ENCODE results near the gene POLE2.
"Not testable (repeated sequence)": the region's sequence is repeated elsewhere in the genome, so short reads cannot be mapped to it uniquely, and the experiment has no call there.

Gene POLE2

DNA sequence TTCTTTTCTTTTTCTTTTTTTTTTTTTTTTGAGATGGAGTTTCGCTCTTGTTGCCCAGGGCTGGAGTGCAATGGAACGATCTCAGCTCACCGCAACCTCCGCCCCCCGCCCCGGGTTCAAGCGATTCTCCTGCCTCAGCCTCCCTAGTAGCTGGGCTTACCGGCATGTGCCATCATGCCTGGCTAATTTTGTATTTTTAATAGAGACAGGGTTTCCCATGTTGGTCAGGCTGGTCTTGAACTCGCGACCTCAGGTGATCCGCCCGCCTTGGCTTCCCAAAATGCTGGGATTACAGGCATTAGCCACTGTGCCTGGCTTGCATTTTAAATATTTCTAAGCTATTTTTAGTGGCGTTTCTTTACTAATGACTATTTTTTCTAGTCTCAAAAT is 5.7 kb upstream of the POLE2 start:
- H3K4me3 ChIP-seq (ENCODE audit: low read length) = peak overlapping the region; percentile 91
- H3K9me3 ChIP-seq (ENCODE audit: control insufficient read depth, low read length); DNase-seq (ENCODE audit: low read depth); H3K27me3 ChIP-seq (replicated peaks; ENCODE audit: control insufficient read depth, insufficient read depth, low read length); H3K4me1 ChIP-seq (ENCODE audit: control insufficient read depth, insufficient read depth, low read length); H3K36me3 ChIP-seq (ENCODE audit: control insufficient read depth, insufficient read depth, low read length, severe bottlenecking): not testable (repeated sequence)
- peak overlapping the region; percentile 96 for H3K9ac ChIP-seq (ENCODE audit: low read length)

DNA sequence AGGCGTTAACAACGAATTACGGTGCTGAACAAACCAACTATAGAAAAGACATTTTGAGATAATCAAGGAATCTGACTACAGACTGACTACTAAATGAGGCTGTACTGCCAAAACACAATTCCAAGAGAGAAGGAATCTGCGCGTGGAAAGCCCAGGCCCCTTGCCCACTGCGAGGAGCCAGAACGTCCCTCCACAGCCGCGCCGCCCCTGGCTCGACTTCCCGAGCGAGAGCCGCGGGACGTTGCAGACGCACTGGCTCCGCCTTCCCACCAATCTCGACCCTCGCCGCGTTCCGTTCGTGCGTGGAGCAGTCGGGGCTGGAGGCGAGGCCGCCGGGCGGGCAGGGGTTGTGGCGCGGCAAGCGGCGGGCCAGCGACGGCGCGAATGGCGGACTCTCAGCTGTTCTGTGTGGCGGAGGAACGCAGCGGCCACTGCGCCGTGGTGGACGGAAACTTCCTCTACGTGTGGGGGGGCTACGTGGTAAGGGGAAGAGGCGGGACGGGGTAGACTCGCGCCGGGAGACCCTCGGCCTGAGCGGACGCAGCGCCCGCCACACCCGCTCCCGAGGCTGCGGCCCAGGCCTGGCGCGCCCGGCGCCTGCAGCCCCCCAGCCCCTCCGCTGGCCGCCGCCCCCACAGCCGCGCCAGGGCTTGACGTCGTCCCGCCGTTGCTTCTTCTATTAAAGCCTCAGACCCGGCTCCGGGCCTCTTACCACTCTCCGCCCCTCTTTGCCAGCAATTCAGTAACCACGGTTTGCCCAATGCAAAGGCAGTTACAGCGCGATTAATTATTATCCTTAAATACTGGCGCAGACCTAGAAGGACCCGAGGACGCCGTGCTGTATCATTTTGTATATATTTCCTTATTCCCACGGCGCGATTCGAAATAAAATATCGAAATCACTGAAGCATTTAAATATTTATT is 5.1 kb upstream of the POLE2 start, which contains the start of gene KLHDC1:
Gene KLHDC1, plus strand, starts transcription at position 310 of the 924 bp plus-strand sequence. Its CDS starts 75 bp downstream, at position 385.
- Histone ChIP-seq H3K9me3 (ENCODE audit: control insufficient read depth, low read length) (no peaks in the 10 kb centered on the region), H3K27me3 (replicated peaks; ENCODE audit: control insufficient read depth, insufficient read depth, low read length) (no peaks in the 10 kb centered on the region), H3K9ac (ENCODE audit: low read length) (peak within 1 kb of the TSS; percentile 96), H3K4me1 (ENCODE audit: control insufficient read depth, insufficient read depth, low read length) (peaks cover 12% of the 10 kb centered on the region), H3K4me3 (ENCODE audit: low read length) (peak within 1 kb of the TSS; percentile 91), H3K36me3 (ENCODE audit: control insufficient read depth, insufficient read depth, low read length, severe bottlenecking) (peaks cover 2% of the 10 kb centered on the region)
- DNase-seq (ENCODE audit: low read depth) = peak; percentile 97

DNA sequence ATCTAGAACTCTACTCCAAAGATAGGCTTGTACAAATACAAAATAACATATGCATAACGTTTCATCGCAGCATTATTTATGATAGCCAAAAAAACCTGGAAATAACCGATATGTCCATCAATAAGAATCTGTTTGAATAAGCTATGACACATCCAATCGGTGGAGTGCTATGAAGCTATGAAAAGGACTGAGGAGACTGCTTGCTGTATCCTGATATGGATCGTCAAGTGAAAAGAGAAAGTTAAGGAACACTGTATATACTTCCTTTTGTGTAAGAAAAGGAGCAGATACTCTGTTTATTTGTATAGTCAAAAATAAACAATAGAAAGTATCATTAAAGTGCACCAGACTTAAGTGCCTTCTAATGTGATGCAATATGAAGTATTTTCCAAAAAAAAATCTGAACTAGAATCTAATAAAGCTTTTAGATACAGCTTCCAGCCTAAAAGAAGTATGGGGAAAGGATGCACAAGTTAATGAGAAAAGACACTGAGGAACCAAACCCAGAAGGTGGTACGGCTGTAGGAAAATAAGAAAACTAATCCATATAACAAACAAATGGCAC is 4.3 kb upstream of the POLE2 start:
- Histone ChIP-seq H3K4me1 (ENCODE audit: control insufficient read depth, insufficient read depth, low read length) (peaks cover 12% of the 10 kb centered on the region), H3K9ac (ENCODE audit: low read length) (peak overlapping the region; percentile 96), H3K27me3 (replicated peaks; ENCODE audit: control insufficient read depth, insufficient read depth, low read length) (no peaks in the 10 kb centered on the region)

DNA sequence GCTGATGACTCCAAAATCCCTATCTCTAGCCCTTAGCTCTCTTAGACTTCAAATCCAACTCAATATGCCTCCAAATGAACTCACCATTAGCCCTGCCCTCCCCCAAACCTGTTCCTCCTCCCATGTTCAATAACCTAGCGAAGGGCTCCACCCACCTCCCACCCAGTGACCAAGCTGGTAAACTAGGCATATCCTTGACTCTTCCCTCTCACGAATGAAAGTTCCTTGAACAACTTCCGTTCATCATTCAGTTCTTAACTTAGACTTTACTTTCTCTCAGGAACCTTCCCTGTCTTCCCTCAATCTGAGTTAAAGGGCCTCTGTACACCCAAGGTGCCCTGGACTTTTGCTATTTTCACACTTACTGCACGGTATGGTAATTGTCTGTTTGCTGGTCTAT is 3.0 kb upstream of the POLE2 start:
- peaks cover 12% of the 10 kb centered on the region for H3K4me1 ChIP-seq (ENCODE audit: control insufficient read depth, insufficient read depth, low read length)
- no peak for DNase-seq (ENCODE audit: low read depth)
- no peaks in the 10 kb centered on the region for H3K27me3 ChIP-seq (replicated peaks; ENCODE audit: control insufficient read depth, insufficient read depth, low read length)
- H3K4me3 ChIP-seq (ENCODE audit: low read length) = no peak overlapping the region
- H3K9me3 ChIP-seq (ENCODE audit: control insufficient read depth, low read length) = no peaks in the 10 kb centered on the region
- H3K36me3 ChIP-seq (ENCODE audit: control insufficient read depth, insufficient read depth, low read length, severe bottlenecking) = no peaks in the 10 kb centered on the region
- H3K9ac ChIP-seq (ENCODE audit: low read length) = no peak overlapping the region

More for the DNA sequence above, 4.3 kb upstream of the POLE2 start:
- H3K4me3 ChIP-seq (ENCODE audit: low read length) = peak overlapping the region; percentile 91
- no peaks in the 10 kb centered on the region for H3K9me3 ChIP-seq (ENCODE audit: control insufficient read depth, low read length)
- no peak for DNase-seq (ENCODE audit: low read depth)
- H3K36me3 ChIP-seq (ENCODE audit: control insufficient read depth, insufficient read depth, low read length, severe bottlenecking) = peaks cover 2% of the 10 kb centered on the region

DNA sequence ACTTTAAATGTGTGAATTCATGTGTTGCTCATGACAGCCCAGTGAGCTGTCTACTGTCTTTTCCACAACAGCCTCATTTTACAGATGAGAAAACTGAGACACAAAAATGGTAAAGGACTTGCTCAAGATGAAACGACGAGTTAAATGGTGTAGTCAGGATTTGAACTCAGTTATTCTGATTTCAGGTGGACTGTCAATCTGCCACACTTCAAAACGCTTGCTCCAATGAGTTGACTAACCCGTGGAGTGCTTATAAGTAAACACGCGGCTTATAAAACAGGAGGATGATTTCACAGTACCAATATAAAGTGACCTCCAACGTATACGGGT is 652 bp upstream of the POLE2 start:
- no peaks in the 10 kb centered on the region for H3K9me3 ChIP-seq (ENCODE audit: control insufficient read depth, low read length)
- H3K9ac ChIP-seq (ENCODE audit: low read length) = peak overlapping the region; percentile 89
- no peak for DNase-seq (ENCODE audit: low read depth)
- H3K4me3 ChIP-seq (ENCODE audit: low read length) = peak overlapping the region; percentile 89
- no peaks in the 10 kb centered on the region for H3K36me3 ChIP-seq (ENCODE audit: control insufficient read depth, insufficient read depth, low read length, severe bottlenecking)
- no peaks in the 10 kb centered on the region for H3K27me3 ChIP-seq (replicated peaks; ENCODE audit: control insufficient read depth, insufficient read depth, low read length)
- peaks cover 12% of the 10 kb centered on the region for H3K4me1 ChIP-seq (ENCODE audit: control insufficient read depth, insufficient read depth, low read length)

DNA sequence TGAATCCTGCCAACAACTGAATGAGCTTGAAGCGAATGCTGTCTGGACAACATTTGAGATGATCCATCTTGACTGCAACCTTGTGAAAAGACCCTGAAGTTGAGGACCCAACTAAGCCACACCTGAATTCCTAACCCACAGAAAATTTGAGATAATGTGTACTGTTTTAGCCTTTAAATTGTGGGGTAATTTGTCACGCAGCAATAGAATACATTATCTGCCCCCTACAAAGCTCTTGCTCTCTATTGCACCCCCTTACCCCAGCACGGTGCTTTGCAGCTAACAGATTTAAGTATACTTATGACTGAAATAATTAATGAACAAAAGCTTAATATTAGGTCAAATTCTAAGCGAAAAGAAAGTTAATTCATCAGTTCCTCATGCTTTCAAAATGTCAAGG is 1.6 kb downstream of the POLE2 start:
- Histone ChIP-seq H3K9me3 (ENCODE audit: control insufficient read depth, low read length) (no peaks in the 10 kb centered on the region), H3K4me1 (ENCODE audit: control insufficient read depth, insufficient read depth, low read length) (peaks cover 6% of the 10 kb centered on the region), H3K36me3 (ENCODE audit: control insufficient read depth, insufficient read depth, low read length, severe bottlenecking) (no peaks in the 10 kb centered on the region), H3K27me3 (replicated peaks; ENCODE audit: control insufficient read depth, insufficient read depth, low read length) (no peaks in the 10 kb centered on the region), H3K4me3 (ENCODE audit: low read length) (no peak overlapping the region), H3K9ac (ENCODE audit: low read length) (no peak overlapping the region)
- DNase-seq (ENCODE audit: low read depth) = no peak

DNA sequence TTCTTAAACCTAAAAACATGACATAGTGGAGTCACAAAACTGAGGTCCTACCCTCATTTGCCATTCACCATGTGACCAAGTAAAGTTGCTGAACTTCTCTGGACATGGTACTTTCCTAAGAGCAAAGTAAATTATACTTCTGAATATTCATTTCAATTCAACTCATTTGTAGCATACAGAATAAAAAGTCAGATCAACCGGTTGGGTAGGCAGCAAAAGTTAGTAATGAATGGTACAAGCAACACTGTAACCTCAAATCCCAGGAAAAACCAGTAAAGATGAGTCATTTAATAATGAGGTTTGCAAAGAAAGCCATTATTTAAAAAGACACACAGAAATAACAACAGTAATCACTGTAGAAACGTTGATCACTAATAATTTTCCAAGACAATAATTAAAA is 8.7 kb downstream of the POLE2 start:
- no peaks in the 10 kb centered on the region for H3K27me3 ChIP-seq (replicated peaks; ENCODE audit: control insufficient read depth, insufficient read depth, low read length)
- H3K9me3 ChIP-seq (ENCODE audit: control insufficient read depth, low read length) = no peaks in the 10 kb centered on the region
- no peak overlapping the region for H3K4me3 ChIP-seq (ENCODE audit: low read length)
- H3K4me1 ChIP-seq (ENCODE audit: control insufficient read depth, insufficient read depth, low read length) = no peaks in the 10 kb centered on the region
- H3K36me3 ChIP-seq (ENCODE audit: control insufficient read depth, insufficient read depth, low read length, severe bottlenecking) = no peaks in the 10 kb centered on the region
- no peak overlapping the region for H3K9ac ChIP-seq (ENCODE audit: low read length)
- no peak for DNase-seq (ENCODE audit: low read depth)

DNA sequence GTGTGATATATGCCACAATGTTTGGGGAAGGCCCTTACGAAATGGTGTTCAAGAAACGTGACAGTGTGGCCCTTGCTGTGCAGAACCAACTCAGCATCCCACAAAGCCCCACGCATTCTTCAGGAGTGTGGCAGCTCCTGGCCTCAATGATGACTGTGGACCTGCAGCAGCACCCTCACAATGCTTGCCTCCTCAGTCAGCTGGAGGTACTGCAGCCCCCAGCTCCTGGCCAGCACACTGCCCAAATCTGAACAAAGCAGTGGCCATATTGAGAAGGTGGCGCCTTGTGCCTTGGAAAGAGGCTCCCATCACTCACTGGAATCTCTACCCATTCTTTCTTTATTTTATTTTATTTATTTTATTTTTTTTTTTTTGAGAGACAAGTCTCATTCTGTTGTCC is 10.4 kb downstream of the POLE2 start:
- no peak for DNase-seq (ENCODE audit: low read depth)
- Histone ChIP-seq H3K9me3 (ENCODE audit: control insufficient read depth, low read length) (no peaks in the 10 kb centered on the region), H3K9ac (ENCODE audit: low read length) (no peak overlapping the region), H3K4me3 (ENCODE audit: low read length) (no peak overlapping the region), H3K27me3 (replicated peaks; ENCODE audit: control insufficient read depth, insufficient read depth, low read length) (no peaks in the 10 kb centered on the region), H3K4me1 (ENCODE audit: control insufficient read depth, insufficient read depth, low read length) (no peaks in the 10 kb centered on the region), H3K36me3 (ENCODE audit: control insufficient read depth, insufficient read depth, low read length, severe bottlenecking) (no peaks in the 10 kb centered on the region)

DNA sequence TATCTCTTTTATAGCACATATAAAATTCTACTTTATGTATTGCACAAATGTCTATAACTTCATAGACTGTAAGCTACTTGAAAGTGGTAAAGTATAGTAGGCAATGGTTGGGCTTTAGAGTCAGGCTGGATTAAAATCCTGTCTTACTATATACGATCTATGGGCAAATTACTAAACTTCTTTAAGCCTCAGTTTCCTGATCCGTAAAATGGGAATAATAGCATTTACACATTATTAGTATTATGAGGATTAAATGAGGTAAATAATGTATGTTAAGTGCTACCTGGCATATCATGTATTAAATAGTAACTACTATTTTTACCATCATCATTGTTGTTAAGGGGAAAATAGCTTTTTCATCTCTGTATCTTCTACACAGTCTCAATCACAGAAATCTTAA is 14.4 kb downstream of the POLE2 start:
- no peak overlapping the region for H3K9ac ChIP-seq (ENCODE audit: low read length)
- H3K4me1 ChIP-seq (ENCODE audit: control insufficient read depth, insufficient read depth, low read length) = no peaks in the 10 kb centered on the region
- H3K27me3 ChIP-seq (replicated peaks; ENCODE audit: control insufficient read depth, insufficient read depth, low read length) = no peaks in the 10 kb centered on the region
- no peak for DNase-seq (ENCODE audit: low read depth)
- no peaks in the 10 kb centered on the region for H3K36me3 ChIP-seq (ENCODE audit: control insufficient read depth, insufficient read depth, low read length, severe bottlenecking)
- H3K9me3 ChIP-seq (ENCODE audit: control insufficient read depth, low read length) = no peaks in the 10 kb centered on the region
- no peak overlapping the region for H3K4me3 ChIP-seq (ENCODE audit: low read length)

DNA sequence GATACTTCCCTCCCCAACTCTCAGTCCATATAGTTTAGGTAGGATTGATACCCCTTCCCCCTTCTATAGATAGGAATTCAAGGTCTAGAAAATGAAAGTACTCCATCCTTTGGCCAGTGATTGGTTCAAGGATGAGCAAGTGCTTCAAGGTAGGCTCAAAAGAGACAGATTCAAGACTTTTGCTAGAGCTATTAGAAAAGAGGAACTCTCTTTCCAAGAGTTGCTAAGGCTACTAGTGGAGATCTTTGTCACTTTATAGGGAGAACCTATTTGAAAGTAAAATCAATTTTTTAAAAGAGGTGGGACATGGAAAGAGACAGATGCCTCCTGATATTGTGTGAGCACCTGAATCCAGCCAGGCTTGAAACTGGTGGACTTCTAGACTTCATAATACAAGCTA is 17.5 kb downstream of the POLE2 start:
- Histone ChIP-seq H3K9me3 (ENCODE audit: control insufficient read depth, low read length) (no peaks in the 10 kb centered on the region), H3K4me1 (ENCODE audit: control insufficient read depth, insufficient read depth, low read length) (no peaks in the 10 kb centered on the region), H3K36me3 (ENCODE audit: control insufficient read depth, insufficient read depth, low read length, severe bottlenecking) (no peaks in the 10 kb centered on the region), H3K27me3 (replicated peaks; ENCODE audit: control insufficient read depth, insufficient read depth, low read length) (no peaks in the 10 kb centered on the region), H3K4me3 (ENCODE audit: low read length) (no peak overlapping the region), H3K9ac (ENCODE audit: low read length) (no peak overlapping the region)
- no peak for DNase-seq (ENCODE audit: low read depth)

DNA sequence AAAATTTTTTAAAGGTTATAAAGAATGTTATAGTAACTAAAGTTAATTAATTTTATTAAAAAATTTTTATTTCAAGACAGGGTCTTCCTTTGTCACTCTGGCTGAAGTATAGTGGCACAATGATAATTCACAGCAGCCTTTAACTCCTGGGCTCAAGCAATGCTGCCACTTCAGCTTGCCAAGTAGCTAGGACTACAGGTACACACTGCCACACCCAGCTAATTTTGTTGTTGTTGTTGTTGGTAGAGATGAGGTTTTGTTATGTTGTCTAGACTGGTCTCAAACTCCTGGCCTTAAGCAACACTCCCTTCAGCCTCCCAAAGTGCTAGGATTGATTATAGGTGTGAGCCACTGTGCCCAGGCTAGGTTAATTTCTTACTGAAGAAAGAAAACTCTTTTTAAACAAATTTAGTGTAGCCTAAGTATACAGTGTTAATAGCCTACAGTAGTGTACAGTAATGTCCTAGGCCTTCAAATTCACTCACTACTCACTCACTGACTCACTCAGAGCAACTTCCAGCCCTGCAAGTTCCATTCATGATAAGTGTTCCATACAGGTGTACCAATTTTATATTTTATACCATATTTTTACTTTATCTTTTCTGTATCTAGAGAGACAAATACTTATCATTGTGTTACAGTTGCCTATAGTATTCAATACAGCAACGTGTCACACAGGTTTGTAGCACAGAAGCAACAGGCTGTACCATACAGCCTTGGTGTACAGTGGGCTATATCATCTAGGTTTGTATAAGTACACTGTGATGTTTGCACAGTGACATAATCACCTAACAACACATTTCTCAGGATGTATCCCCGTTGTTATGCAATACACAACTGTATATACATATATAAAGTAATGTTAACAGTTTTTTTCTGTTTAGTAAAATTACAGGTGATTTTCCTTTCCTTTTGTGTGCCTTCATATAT is 28.2 kb downstream of the POLE2 start:
- no peak for DNase-seq (ENCODE audit: low read depth)
- H3K27me3 ChIP-seq (replicated peaks; ENCODE audit: control insufficient read depth, insufficient read depth, low read length) = no peaks in the 10 kb centered on the region
- H3K9ac ChIP-seq (ENCODE audit: low read length) = no peak overlapping the region
- no peak overlapping the region for H3K4me3 ChIP-seq (ENCODE audit: low read length)
- no peaks in the 10 kb centered on the region for H3K36me3 ChIP-seq (ENCODE audit: control insufficient read depth, insufficient read depth, low read length, severe bottlenecking)
- peaks cover 3% of the 10 kb centered on the region for H3K4me1 ChIP-seq (ENCODE audit: control insufficient read depth, insufficient read depth, low read length)
- H3K9me3 ChIP-seq (ENCODE audit: control insufficient read depth, low read length) = no peaks in the 10 kb centered on the region
